Stimulated activated naive B cell treated with anti-CD40 and anti-IgM and Interleukin-4, amounts not matched to agents 10 μg/mL and 1 μg/mL and 100 μg/mL, for 72 hours (primary cell): ENCODE results near the gene MYOD1.
A peak's percentile ranks its signal among the peaks of the same experiment; 100 is the strongest.

Experiments
- ATAC-seq, 2 donors: fragments of 150-1000 bp; cut with Tn5 transposase; replicated peaks; 2 replicates each; pipeline ENCODE4 v1.10.0; 2021; ENCODE audit warnings: moderate library complexity in 1 of 2
- DNase-seq: peaks from one replicate; pipeline ENCODE4 v3.0.0; 2021
- H3K27ac Mint-ChIP-seq: one replicate; pipeline ENCODE4 v1.8.0; 2022; ENCODE audit warnings: mild to moderate bottlenecking, mixed read lengths
- H3K27me3 Mint-ChIP-seq, 2 donors: one replicate each; pipeline ENCODE4 v1.8.0; 2022; ENCODE audit warnings: mixed read lengths in 2 of 2
- H3K36me3 Mint-ChIP-seq, 2 donors: one replicate each; pipeline ENCODE4 v1.8.0; 2022; ENCODE audit warnings: mixed read lengths in 2 of 2, mild to moderate bottlenecking in 1 of 2
- H3K4me1 Mint-ChIP-seq, 2 donors: one replicate each; pipeline ENCODE4 v1.8.0; 2022; ENCODE audit warnings: mixed read lengths in 2 of 2, mild to moderate bottlenecking in 1 of 2
- H3K4me3 Mint-ChIP-seq, 2 donors: one replicate each; pipeline ENCODE4 v1.8.0; 2022; ENCODE audit warnings: mild to moderate bottlenecking in 2 of 2, mixed read lengths in 2 of 2, moderate library complexity in 1 of 2
- H3K9me3 Mint-ChIP-seq, 2 donors: one replicate each; pipeline ENCODE4 v1.8.0; 2022; ENCODE audit warnings: mixed read lengths in 2 of 2, mild to moderate bottlenecking in 1 of 2

The MYOD1 gene

DNA sequence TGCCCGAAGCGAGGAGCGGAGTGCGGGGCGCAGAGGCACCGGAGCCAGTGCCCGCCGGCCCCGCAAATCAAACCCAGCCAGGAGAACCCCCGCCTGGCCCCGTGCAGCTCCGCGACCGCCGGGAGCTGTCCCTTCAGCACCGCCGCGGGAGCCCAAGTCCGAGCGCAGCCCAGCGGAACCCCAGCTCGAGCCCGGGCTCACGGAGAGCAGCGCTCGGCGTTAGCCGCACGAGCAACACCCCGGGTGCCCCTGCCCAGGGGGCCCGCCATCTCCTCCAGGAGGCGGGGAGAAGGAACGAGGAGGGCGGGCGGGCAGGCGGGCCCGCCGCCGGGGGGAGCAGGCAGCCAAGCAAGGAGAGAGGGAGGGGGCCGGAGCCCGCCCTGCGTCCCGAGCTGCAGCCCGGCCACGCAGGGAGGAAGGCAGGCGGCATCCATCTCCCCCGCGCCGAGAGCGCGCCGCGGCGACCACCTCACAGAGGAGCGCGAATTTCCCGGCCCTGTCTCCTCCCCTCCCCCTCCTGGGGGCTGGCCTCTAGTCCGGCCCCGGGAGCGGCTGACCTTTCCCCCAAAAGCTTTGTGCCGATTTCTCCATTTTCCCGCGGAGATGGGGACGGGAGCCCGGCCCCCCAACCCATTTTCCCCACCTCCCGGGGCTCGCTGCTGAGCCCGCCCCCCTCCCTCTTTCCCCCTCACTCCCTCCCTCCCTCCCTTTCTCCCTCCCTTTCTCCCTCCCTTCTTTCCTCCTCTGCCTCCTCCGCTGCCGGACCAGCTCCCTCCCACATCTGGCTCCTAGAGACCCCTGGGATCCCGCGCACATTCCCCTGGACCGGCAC, 15.8 kb downstream of the MYOD1 start:
- Mint-ChIP-seq H3K27me3 (peaks cover 52 to 53% of the 10 kb centered on the region in 2 donors), H3K4me1 (peaks cover 7 to 12% of the 10 kb centered on the region in 2 donors), H3K36me3 (peaks cover 2 to 4% of the 10 kb centered on the region in 2 donors), H3K27ac (no peak overlapping the region), H3K9me3 (peaks cover 0 to 2% of the 10 kb centered on the region in 2 donors), H3K4me3 (peak overlapping the region; percentile 14 to 26)
- DNase-seq (no peak), ATAC-seq (peak; percentile 26 to 27)

- no peak for ATAC-seq
- no peak for DNase-seq
- H3K36me3 Mint-ChIP-seq = peaks cover 2 to 4% of the 10 kb centered on the region in 2 donors
- H3K27ac Mint-ChIP-seq = no peak overlapping the region
- peak overlapping the region in 1 of 2 donors; percentile 42 for H3K4me3 Mint-ChIP-seq
- peaks cover 45 to 54% of the 10 kb centered on the region in 2 donors for H3K27me3 Mint-ChIP-seq
- peaks cover 0 to 2% of the 10 kb centered on the region in 2 donors for H3K9me3 Mint-ChIP-seq
- peaks cover 7 to 12% of the 10 kb centered on the region in 2 donors for H3K4me1 Mint-ChIP-seq
These were observed 16.6 kb downstream of the MYOD1 start for GRCh38 chr11:17735818-17736578.

DNA sequence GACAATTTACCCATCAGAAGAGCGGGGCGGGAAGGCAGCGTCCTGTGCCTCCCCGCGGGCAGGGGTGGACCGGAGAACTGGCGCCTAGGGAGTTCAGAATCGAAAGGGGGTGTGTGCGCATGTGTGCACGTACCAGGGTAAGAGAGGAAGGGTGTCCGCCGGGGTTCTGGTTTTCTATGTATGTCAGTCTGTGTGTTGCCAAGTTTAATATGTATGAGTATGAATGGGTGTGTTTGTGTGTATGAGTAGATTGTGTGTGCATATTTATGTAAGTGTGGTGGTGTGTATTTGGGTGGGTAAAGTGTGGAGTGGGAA, 17.2 kb downstream of the MYOD1 start:
- Mint-ChIP-seq H3K27me3 (peaks cover 46 to 58% of the 10 kb centered on the region in 2 donors), H3K4me1 (peaks cover 7 to 12% of the 10 kb centered on the region in 2 donors), H3K9me3 (peaks cover 0 to 2% of the 10 kb centered on the region in 2 donors), H3K27ac (no peak overlapping the region), H3K4me3 (no peak overlapping the region), H3K36me3 (peaks cover 2 to 4% of the 10 kb centered on the region in 2 donors)
- ATAC-seq (no peak), DNase-seq (no peak)

DNA sequence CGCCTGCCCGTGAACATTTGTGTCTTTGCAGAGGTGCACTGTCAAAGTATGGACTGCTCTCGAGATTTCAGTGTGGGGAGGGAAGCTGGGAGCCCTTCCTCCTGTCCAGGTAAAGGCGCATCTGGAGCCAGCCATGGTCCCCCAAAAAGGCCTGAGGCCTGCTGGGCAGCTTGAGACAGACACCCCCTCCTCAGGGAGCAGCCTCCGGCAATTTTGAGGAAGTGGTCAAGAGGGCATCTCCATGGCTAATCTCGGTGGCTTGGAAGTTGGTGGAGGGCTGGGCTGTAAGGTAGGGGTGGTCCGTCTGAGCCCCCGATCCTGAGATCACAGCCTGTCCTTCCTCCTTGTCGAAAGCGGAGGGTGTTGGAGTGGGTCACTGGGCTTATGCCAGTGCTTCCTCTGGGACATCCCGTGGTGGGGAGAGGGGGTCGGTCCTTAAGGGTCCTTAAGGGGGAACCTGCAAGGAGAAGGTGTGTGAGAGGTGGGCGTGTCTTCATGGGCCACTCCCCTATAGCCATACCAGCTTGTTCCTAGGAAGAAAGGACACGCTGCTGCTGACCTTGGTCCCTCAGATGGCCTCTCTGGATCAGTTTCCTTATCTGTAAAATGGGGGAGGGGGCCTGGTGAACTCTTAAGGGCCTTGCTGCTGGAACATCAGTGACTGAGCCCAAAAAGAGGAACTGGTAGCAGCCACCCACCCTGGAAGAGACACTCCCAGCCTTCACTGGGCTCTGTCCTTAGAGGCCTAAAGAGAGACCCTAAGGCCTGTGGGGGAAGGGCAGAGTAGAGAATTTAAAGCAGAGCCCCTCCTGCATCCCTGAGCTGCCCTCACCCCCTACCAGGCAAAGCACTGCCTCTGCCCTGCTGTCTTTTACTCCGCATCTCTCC, 17.8 kb downstream of the MYOD1 start:
- peaks cover 7 to 12% of the 10 kb centered on the region in 2 donors for H3K4me1 Mint-ChIP-seq
- H3K27me3 Mint-ChIP-seq = peaks cover 47 to 57% of the 10 kb centered on the region in 2 donors
- no peak overlapping the region for H3K27ac Mint-ChIP-seq

DNA sequence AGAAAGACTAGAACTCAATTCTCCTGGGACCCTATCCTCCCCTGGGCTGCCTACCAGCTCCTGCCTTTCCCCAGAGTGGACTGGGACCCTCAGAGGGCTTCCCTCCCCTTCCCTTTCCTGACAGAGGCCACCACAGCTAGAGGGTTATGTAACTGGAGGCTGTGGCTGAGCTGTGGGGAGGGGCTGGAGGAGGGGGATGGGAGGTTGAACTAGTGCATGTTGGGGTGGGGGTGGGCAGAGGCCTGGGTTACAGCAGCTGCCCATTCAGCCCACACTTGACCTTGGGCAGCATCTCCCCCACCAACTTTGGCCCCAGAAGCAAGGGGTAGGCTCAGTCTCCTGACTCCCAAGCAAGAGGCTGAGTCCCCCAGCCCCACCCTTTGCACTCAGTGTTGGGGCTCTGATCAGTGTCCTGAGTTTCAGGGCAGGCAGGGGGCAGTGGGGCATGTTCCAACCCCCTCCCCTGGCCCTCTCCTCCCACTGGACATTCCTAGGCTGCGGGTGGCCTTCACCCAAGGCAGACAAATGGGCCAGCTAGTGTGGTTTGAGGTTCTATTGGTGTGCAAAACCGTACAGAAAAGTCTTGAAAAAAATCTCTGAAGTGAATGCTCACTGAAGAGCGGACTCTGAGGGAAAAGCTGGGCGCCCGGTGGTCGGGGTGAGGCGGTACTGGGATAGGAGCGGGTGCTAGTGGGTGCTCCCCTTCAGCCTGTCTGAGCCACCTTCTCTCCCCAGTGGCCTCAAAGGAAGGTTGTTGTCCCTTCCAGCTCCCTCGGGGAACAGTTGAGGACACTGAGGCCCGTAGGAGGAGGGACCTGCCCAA, 19.0 kb downstream of the MYOD1 start:
- no peak overlapping the region for H3K4me3 Mint-ChIP-seq
- peaks cover 35 to 45% of the 10 kb centered on the region in 2 donors for H3K27me3 Mint-ChIP-seq
- peaks cover 7 to 12% of the 10 kb centered on the region in 2 donors for H3K4me1 Mint-ChIP-seq
- peaks cover 0 to 2% of the 10 kb centered on the region in 2 donors for H3K9me3 Mint-ChIP-seq
- DNase-seq (no peak), ATAC-seq (no peak)
- peaks cover 2 to 4% of the 10 kb centered on the region in 2 donors for H3K36me3 Mint-ChIP-seq
- H3K27ac Mint-ChIP-seq = no peak overlapping the region

More for the DNA sequence above, 17.8 kb downstream of the MYOD1 start:
- DNase-seq = no peak
- no peak for ATAC-seq
- H3K36me3 Mint-ChIP-seq = peaks cover 2 to 4% of the 10 kb centered on the region in 2 donors
- no peak overlapping the region for H3K4me3 Mint-ChIP-seq
- peaks cover 0 to 2% of the 10 kb centered on the region in 2 donors for H3K9me3 Mint-ChIP-seq

DNA sequence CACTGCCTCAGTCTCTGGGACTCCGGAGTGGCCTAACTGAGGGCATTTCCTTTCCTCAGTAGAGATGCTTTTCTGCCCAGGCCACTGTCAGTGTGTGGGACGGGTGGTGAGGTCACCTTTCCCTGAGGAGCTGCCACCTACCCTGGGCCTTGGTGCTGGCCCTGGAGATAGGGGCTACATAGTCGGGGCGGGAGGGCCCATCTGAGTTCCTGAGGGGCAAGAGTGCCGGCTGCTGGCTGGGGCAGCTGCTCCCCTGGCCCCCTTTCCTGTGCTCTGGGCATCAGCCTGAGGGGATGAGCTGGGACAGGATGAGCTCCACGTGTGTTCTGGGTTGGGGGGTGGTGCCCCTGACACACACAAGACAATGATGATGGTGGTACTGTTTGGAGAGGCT, 20.6 kb downstream of the MYOD1 start:
- H3K4me3 Mint-ChIP-seq = no peak overlapping the region
- peaks cover 0 to 2% of the 10 kb centered on the region in 2 donors for H3K9me3 Mint-ChIP-seq
- ATAC-seq (no peak), DNase-seq (no peak)
- peaks cover 25 to 36% of the 10 kb centered on the region in 2 donors for H3K27me3 Mint-ChIP-seq
- H3K27ac Mint-ChIP-seq = no peak overlapping the region
- H3K36me3 Mint-ChIP-seq = peaks cover 0 to 4% of the 10 kb centered on the region in 2 donors
- peaks cover 4 to 6% of the 10 kb centered on the region in 2 donors for H3K4me1 Mint-ChIP-seq

DNA sequence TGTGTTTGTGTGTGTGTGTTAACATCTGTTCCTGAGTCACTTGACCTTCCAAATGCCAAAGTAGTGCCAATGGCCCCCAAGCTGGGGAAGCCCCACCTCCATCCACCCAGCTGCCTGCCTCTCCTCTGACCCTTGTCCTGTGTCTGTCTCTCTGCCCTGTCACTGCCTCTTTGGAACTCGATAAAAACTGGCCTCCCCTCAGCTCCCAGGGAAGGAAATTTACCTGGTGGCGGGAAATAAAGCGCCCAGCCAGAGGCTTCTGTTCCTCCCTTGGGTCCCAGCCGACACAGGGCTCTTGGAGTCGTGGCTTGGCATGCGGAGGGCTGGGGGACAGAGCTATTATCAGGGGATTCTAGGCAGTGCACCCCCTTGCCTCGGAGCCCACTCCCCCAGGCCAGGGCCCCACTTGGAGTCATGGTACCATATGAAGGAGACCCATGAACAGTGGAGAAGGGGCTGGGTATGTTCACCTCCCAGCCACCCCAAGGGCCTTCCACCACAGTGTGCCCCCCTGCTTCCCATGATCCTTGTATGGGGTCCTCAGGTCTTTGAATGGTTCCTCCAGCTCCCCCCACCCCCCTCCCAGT, 21.4 kb downstream of the MYOD1 start:
- H3K4me3 Mint-ChIP-seq = no peak overlapping the region
- peaks cover 0 to 4% of the 10 kb centered on the region in 2 donors for H3K36me3 Mint-ChIP-seq
- H3K27me3 Mint-ChIP-seq = peaks cover 29 to 39% of the 10 kb centered on the region in 2 donors
- ATAC-seq (no peak), DNase-seq (no peak)
- H3K9me3 Mint-ChIP-seq = peaks cover 0 to 2% of the 10 kb centered on the region in 2 donors
- peaks cover 4 to 6% of the 10 kb centered on the region in 2 donors for H3K4me1 Mint-ChIP-seq
- no peak overlapping the region for H3K27ac Mint-ChIP-seq

DNA sequence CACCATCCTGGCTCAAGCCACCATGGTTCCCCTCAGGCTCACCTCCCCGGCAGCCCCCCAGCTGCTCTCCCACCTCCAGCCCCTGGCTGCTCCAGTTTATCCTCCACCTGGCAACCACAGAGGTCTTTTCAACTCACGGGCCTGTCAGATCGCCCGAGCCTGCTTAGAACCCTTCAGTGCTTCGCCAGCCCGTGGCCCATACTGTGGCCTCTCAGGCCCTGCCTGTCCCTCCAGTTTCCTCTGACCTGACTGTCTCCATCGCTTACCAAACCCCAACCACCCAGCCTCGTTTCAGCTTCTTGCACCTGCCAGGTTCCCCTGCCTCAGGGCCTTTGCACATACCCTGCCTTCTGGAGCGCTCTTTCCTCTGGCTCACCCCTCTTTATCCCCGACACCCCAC, 22.1 kb downstream of the MYOD1 start:
- peaks cover 0 to 4% of the 10 kb centered on the region in 2 donors for H3K36me3 Mint-ChIP-seq
- H3K4me1 Mint-ChIP-seq = peaks cover 3 to 4% of the 10 kb centered on the region in 2 donors
- DNase-seq (no peak), ATAC-seq (no peak)
- no peak overlapping the region for H3K4me3 Mint-ChIP-seq
- no peak overlapping the region for H3K27ac Mint-ChIP-seq
- H3K27me3 Mint-ChIP-seq = peaks cover 26 to 39% of the 10 kb centered on the region in 2 donors
- H3K9me3 Mint-ChIP-seq = peaks cover 0 to 2% of the 10 kb centered on the region in 2 donors

DNA sequence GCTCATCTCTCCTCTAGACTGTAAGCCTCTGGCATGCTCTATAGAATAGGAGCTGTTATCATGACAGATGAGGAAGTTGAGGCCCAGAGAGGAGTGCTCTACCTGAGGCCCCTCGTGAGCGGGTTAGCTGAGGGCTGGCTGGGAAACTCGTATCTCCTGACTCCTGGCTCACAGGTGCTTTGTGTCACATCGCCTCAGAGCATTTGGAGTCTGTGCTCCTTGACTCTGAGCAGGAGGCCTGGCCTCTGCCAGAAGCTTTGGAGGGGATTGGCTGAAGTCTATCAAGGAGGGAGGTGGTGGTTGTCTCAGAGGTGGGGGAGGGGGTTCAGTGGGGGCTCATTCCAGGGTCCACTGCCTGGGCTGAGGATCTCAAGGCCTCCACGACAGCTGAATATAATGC, 22.6 kb downstream of the MYOD1 start:
- no peaks in the 10 kb centered on the region for H3K36me3 Mint-ChIP-seq
- H3K27ac Mint-ChIP-seq = no peak overlapping the region
- no peak overlapping the region for H3K4me3 Mint-ChIP-seq
- DNase-seq = no peak
- H3K27me3 Mint-ChIP-seq = peaks cover 25 to 36% of the 10 kb centered on the region in 2 donors
- no peaks in the 10 kb centered on the region for H3K4me1 Mint-ChIP-seq
- no peak for ATAC-seq
- no peaks in the 10 kb centered on the region for H3K9me3 Mint-ChIP-seq

- H3K27me3 Mint-ChIP-seq = peaks cover 28 to 38% of the 10 kb centered on the region in 2 donors
- DNase-seq (no peak), ATAC-seq (no peak)
- H3K4me1 Mint-ChIP-seq = no peaks in the 10 kb centered on the region
- H3K4me3 Mint-ChIP-seq = no peak overlapping the region
- no peak overlapping the region for H3K27ac Mint-ChIP-seq
- H3K9me3 Mint-ChIP-seq = no peaks in the 10 kb centered on the region
- H3K36me3 Mint-ChIP-seq = no peaks in the 10 kb centered on the region
These were observed 23.8 kb downstream of the MYOD1 start for GRCh38 chr11:17743026-17743807.

DNA sequence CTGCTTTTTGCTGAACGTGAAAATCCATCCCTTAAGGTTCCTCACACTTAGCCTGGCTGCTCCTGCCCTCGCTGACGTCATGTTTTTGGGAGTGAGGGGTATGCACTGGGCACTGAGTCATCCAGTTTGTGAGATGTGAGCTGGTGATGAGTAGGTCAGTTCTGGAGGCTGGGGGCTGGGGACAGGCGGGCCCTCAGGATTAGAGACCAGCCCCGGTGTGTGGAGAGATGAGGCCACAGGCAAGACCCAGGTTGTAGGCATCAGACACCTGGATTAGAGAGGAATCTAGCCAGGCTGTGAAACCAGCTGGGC, 24.4 kb downstream of the MYOD1 start:
- no peaks in the 10 kb centered on the region for H3K9me3 Mint-ChIP-seq
- H3K27me3 Mint-ChIP-seq = peaks cover 29 to 38% of the 10 kb centered on the region in 2 donors
- H3K27ac Mint-ChIP-seq = no peak overlapping the region
- H3K36me3 Mint-ChIP-seq = no peaks in the 10 kb centered on the region
- H3K4me1 Mint-ChIP-seq = no peaks in the 10 kb centered on the region
- H3K4me3 Mint-ChIP-seq = no peak overlapping the region
- no peak for ATAC-seq
- DNase-seq = no peak

- no peak for ATAC-seq
- Mint-ChIP-seq H3K4me3 (no peak overlapping the region), H3K4me1 (no peaks in the 10 kb centered on the region), H3K27me3 (peaks cover 29 to 38% of the 10 kb centered on the region in 2 donors), H3K9me3 (no peaks in the 10 kb centered on the region), H3K36me3 (no peaks in the 10 kb centered on the region), H3K27ac (no peak overlapping the region)
- no peak for DNase-seq
These were observed 25.0 kb downstream of the MYOD1 start for GRCh38 chr11:17744151-17744940.
